Neural cell (in vitro differentiated cells): Measurements from ENCODE around the gene SAMD3. TPM values are rescaled to one million over a fixed set of nuclear protein-coding genes. Genes with fewer than 3 reads are reported as not detected.

Experiments used
- H2AFZ ChIP-seq: fragments of 200-600, 300-800 bp; sonication (generic), shearing (Covaris generic); 2 replicates; pipeline ENCODE4 v1.6.0; 2014; ENCODE audit warnings: low read depth, mild to moderate bottlenecking, antibody characterized with exemption, low read length, moderate library complexity
- H3F3A ChIP-seq: fragments of 200-600 bp; shearing (Covaris generic); 2 replicates; pipeline ENCODE4 v1.6.1; 2016; ENCODE audit warnings: mild to moderate bottlenecking, moderate library complexity, mixed read lengths, antibody characterized with exemption, low read length; ENCODE audit not compliant: insufficient read depth, poor library complexity, severe bottlenecking
- H3K27ac ChIP-seq: fragments of 200-600, 300-800 bp; sonication (generic), shearing (Covaris generic); 2 replicates; pipeline ENCODE4 v1.5.1; 2014; ENCODE audit warnings: mild to moderate bottlenecking, low read length, moderate library complexity
- H3K27me3 ChIP-seq: fragments of 300-800, 200-600 bp; sonication (generic), shearing (Covaris generic); 2 replicates; pipeline ENCODE4 v1.6.0; 2014; ENCODE audit warnings: mild to moderate bottlenecking, low read depth, low read length, moderate library complexity; ENCODE audit not compliant: insufficient read depth
- H3K36me3 ChIP-seq: fragments of 300-800, 200-600 bp; sonication (generic), shearing (Covaris generic); 2 replicates; pipeline ENCODE4 v1.5.1; 2014; ENCODE audit warnings: mild to moderate bottlenecking, antibody characterized with exemption, low read length, moderate library complexity; ENCODE audit not compliant: insufficient read depth
- H3K4me2 ChIP-seq: fragments of 300-800, 200-600 bp; sonication (generic), shearing (Covaris generic); 2 replicates; pipeline ENCODE4 v1.6.0; 2014; ENCODE audit warnings: mild to moderate bottlenecking, low read length
- H3K4me3 ChIP-seq: fragments of 300-800, 200-600 bp; sonication (generic), shearing (Covaris generic); 2 replicates; pipeline ENCODE4 v1.5.1; 2014; ENCODE audit warnings: mild to moderate bottlenecking, low read length, moderate library complexity
- H3K79me2 ChIP-seq: fragments of 200-600 bp; shearing (Covaris generic); replicated peaks from 2 replicates; pipeline ENCODE4 v1.6.0; 2014; ENCODE audit warnings: mild to moderate bottlenecking, low read length, moderate library complexity; ENCODE audit not compliant: insufficient read depth
- H3K9ac ChIP-seq: fragments of 300-800, 200-600 bp; sonication (generic), shearing (Covaris generic); 2 replicates; pipeline ENCODE4 v1.6.1; 2016; ENCODE audit warnings: mild to moderate bottlenecking, low read length, mixed read lengths
- H3K9me2 ChIP-seq: fragments of 200-600 bp; shearing (Covaris generic); 2 replicates; pipeline ENCODE4 v1.6.1; 2016; ENCODE audit warnings: mild to moderate bottlenecking, low read length, mixed read lengths; ENCODE audit not compliant: insufficient read depth
- H3K9me3 ChIP-seq: fragments of 200-600, 300-800 bp; sonication (generic), shearing (Covaris generic); 2 replicates; pipeline ENCODE4 v1.6.1; 2016; ENCODE audit warnings: mild to moderate bottlenecking, mixed run types, low read length, moderate library complexity, mixed read lengths
- H4K20me1 ChIP-seq: fragments of 200-600 bp; shearing (Covaris generic); 2 replicates; pipeline ENCODE4 v1.6.1; 2016; ENCODE audit warnings: mild to moderate bottlenecking, mixed run types; ENCODE audit not compliant: insufficient read depth
- CTCF ChIP-seq: fragments of 450-650 bp; IDR thresholded peaks from 2 replicates; pipeline ENCODE4 v1.5.1; 2014; ENCODE audit warnings: antibody characterized with exemption, mild to moderate bottlenecking, moderate library complexity; ENCODE audit not compliant: poor library complexity, severe bottlenecking
- EP300 ChIP-seq: fragments of 450-650 bp; conservative IDR thresholded peaks from 2 replicates; pipeline ENCODE4 v1.6.1; 2014; ENCODE audit warnings: antibody characterized with exemption, mild to moderate bottlenecking, moderate library complexity; ENCODE audit not compliant: poor library complexity, severe bottlenecking
- EZH2 ChIP-seq: fragments of 200-600, 300-800 bp; shearing (Covaris generic), sonication (generic); IDR thresholded peaks from 2 replicates; pipeline ENCODE4 v1.6.1; 2014; ENCODE audit warnings: antibody characterized with exemption, low read length, borderline replicate concordance, mild to moderate bottlenecking; ENCODE audit not compliant: insufficient read depth, poor library complexity, severe bottlenecking
- MXI1 ChIP-seq: fragments of 450-650 bp; conservative IDR thresholded peaks from 2 replicates; pipeline ENCODE4 v1.6.1; 2014; ENCODE audit warnings: antibody characterized with exemption, mild to moderate bottlenecking; ENCODE audit not compliant: poor library complexity, severe bottlenecking
- POLR2AphosphoS5 ChIP-seq: IDR thresholded peaks from 2 replicates; pipeline ENCODE4 v1.6.1; 2012
- RAD21 ChIP-seq: fragments of 450-650 bp; conservative IDR thresholded peaks from 2 replicates; pipeline ENCODE4 v1.6.1; 2014; ENCODE audit warnings: antibody characterized with exemption, mild to moderate bottlenecking, moderate library complexity
- REST ChIP-seq: IDR thresholded peaks from 2 replicates; pipeline ENCODE4 v1.6.1; 2012; ENCODE audit warnings: borderline replicate concordance
- SMC3 ChIP-seq: fragments of 450-650 bp; conservative IDR thresholded peaks from 2 replicates; pipeline ENCODE4 v1.6.1; 2014; ENCODE audit warnings: antibody characterized with exemption, mild to moderate bottlenecking, moderate library complexity; ENCODE audit not compliant: poor library complexity
- TAF1 ChIP-seq: IDR thresholded peaks from 2 replicates; pipeline ENCODE4 v1.6.1; 2012; ENCODE audit warnings: low read depth
- polyA plus RNA-seq: library from polyadenylated mRNA; depleted of rRNA; stranded (reverse); fragments of >200 nt; gene quantifications from 2 replicates; pipeline ENCODE4 v1.2.3, GENCODE V29; 2014

Gene SAMD3
- polyA plus RNA-seq, 1 donor from 2014 or later, result 17.1 TPM

- Histone ChIP-seq H4K20me1 (no peaks in the 10 kb centered on the region), H3K9ac (no peak overlapping the region), H3K27ac (no peak overlapping the region), H3K27me3 (no peaks in the 10 kb centered on the region), H3F3A (no peaks in the 10 kb centered on the region), H3K9me2 (no peaks in the 10 kb centered on the region), H2AFZ (no peak overlapping the region), H3K4me3 (no peak overlapping the region), H3K4me2 (no peak overlapping the region), H3K36me3 (no peaks in the 10 kb centered on the region), H3K79me2 (no peaks in the 10 kb centered on the region), H3K9me3 (no peaks in the 10 kb centered on the region)
- TF ChIP-seq EP300 (no peak), TAF1 (no peak), SMC3 (no peak), REST (no peak), MXI1 (no peak), EZH2 (no peak), CTCF (no peak), RAD21 (no peak), POLR2AphosphoS5 (no peak)
These were observed 40.3 kb downstream of the SAMD3 start for GRCh38 chr6:130182466-130182865.

GRCh38 chr6:130178692-130179091, 44.1 kb downstream of the SAMD3 start:
- no peaks in the 10 kb centered on the region for H3K9me3 ChIP-seq

More at GRCh38 chr6:130178692-130179091, 44.1 kb downstream of the SAMD3 start:
- H3K4me3 ChIP-seq, result no peak overlapping the region
- H3K79me2 ChIP-seq, result no peaks in the 10 kb centered on the region
- no peaks in the 10 kb centered on the region for H3K27me3 ChIP-seq
- no peak overlapping the region for H2AFZ ChIP-seq
- no peaks in the 10 kb centered on the region for H3F3A ChIP-seq
- no peak overlapping the region for H3K4me2 ChIP-seq
- H3K9ac ChIP-seq, result no peak overlapping the region
- H3K36me3 ChIP-seq, result no peaks in the 10 kb centered on the region
- no peaks in the 10 kb centered on the region for H4K20me1 ChIP-seq
- no peaks in the 10 kb centered on the region for H3K9me2 ChIP-seq
- TF ChIP-seq EP300 (no peak), MXI1 (no peak), POLR2AphosphoS5 (no peak), TAF1 (no peak), REST (no peak), RAD21 (no peak), CTCF (no peak), SMC3 (no peak), EZH2 (no peak)
- H3K27ac ChIP-seq, result no peak overlapping the region
